ENCODE data around the gene LCE1B. TPM values are rescaled to one million over a fixed set of nuclear protein-coding genes. Genes with fewer than 3 reads are reported as not detected.

Gene LCE1B
- total and polyA plus RNA-seq, 8 donors, result not detected

GRCh38 chr1:152824964-152825363, 13.2 kb downstream of the LCE1B start:
- H3K9me3 ChIP-seq, result no peaks in the 10 kb centered on the region
- H3K4me1 ChIP-seq, result no peaks in the 10 kb centered on the region
- intact Hi-C loops (cut with DNase I), result no loop called here
- TF ChIP-seq CTCF (IDR thresholded peaks at IDR 0.05), result no peak
- no peak overlapping the region for H3K27ac ChIP-seq
- peaks cover 0 to 14% of the 10 kb centered on the region in 2 donors for H3K27me3 ChIP-seq
- H3K4me3 ChIP-seq, result no peak overlapping the region
- ATAC-seq (no peak), DNase-seq (no peak)
- H3K36me3 ChIP-seq, result no peaks in the 10 kb centered on the region

- intact Hi-C loops (cut with DNase I), result no loop called here
- H3K9me3 ChIP-seq, result peaks cover 0 to 1% of the 10 kb centered on the region in 2 donors
- H3K27me3 ChIP-seq, result peaks cover 0 to 14% of the 10 kb centered on the region in 2 donors
- H3K4me3 ChIP-seq, result no peak within 1 kb of the TSS
- no peaks in the 10 kb centered on the region for H3K36me3 ChIP-seq
- ATAC-seq, result no peak
- no peaks in the 10 kb centered on the region for H3K4me1 ChIP-seq
- TF ChIP-seq CTCF (IDR thresholded peaks at IDR 0.05), result no peak
- DNase-seq, result no peak
- no peak within 1 kb of the TSS for H3K27ac ChIP-seq
Measured at GRCh38 chr1:152827173-152827572, 15.4 kb downstream of the LCE1B start, which contains the start of gene LCE1A. LCE1A (plus strand) TSS chr1:152827473; CDS start chr1:152827473, 0 bp downstream.

GRCh38 chr1:152836870-152837269, 25.1 kb downstream of the LCE1B start:
- intact Hi-C loops (cut with DNase I), result no loop called here
- no peak for TF ChIP-seq CTCF (IDR thresholded peaks at IDR 0.05)
- ATAC-seq, result no peak
- H3K27me3 ChIP-seq, result no peaks in the 10 kb centered on the region
- H3K4me1 ChIP-seq, result no peaks in the 10 kb centered on the region
- no peak overlapping the region for H3K4me3 ChIP-seq
- no peak overlapping the region for H3K27ac ChIP-seq
- H3K9me3 ChIP-seq, result peaks cover 0 to 5% of the 10 kb centered on the region in 2 donors
- no peak for DNase-seq
- no peaks in the 10 kb centered on the region for H3K36me3 ChIP-seq

GRCh38 chr1:152842556-152842955, 30.8 kb downstream of the LCE1B start, which contains the start of gene LCE6A:
LCE6A (plus strand) TSS chr1:152842856; CDS start chr1:152843521, 665 bp downstream.
- DNase-seq (no peak), ATAC-seq (no peak)
- Histone ChIP-seq H3K4me1 (no peaks in the 10 kb centered on the region), H3K9me3 (no peaks in the 10 kb centered on the region), H3K27ac (no peak within 1 kb of the TSS), H3K27me3 (no peaks in the 10 kb centered on the region), H3K36me3 (no peaks in the 10 kb centered on the region), H3K4me3 (no peak within 1 kb of the TSS)
- intact Hi-C loops (cut with DNase I), result no loop called here
- no peak for TF ChIP-seq CTCF (IDR thresholded peaks at IDR 0.05)

GRCh38 chr1:152855661-152856060, 43.9 kb downstream of the LCE1B start:
- ATAC-seq, result no peak
- Histone ChIP-seq H3K9me3 (no peaks in the 10 kb centered on the region), H3K4me3 (no peak overlapping the region), H3K36me3 (no peaks in the 10 kb centered on the region), H3K27me3 (peaks cover 0 to 4% of the 10 kb centered on the region in 2 donors), H3K27ac (no peak overlapping the region), H3K4me1 (no peaks in the 10 kb centered on the region)
- intact Hi-C loops (cut with DNase I), result no loop called here
- TF ChIP-seq CTCF (IDR thresholded peaks at IDR 0.05), result no peak
- DNase-seq, result no peak

All from left lung (tissue), 10 donors.